Stomach (tissue), 9 donors: ENCODE results near the gene SEMA3D. TPM values are rescaled to one million over a fixed set of nuclear protein-coding genes. Genes with fewer than 3 reads are reported as not detected.

Experiments
- DNase-seq, 2 donors: peaks; one replicate each; pipeline versions ENCODE4 v3.0.0 to v3.0.0-alpha.2; 2013 to 2019
- H3K27ac ChIP-seq, 5 donors: fragments of 200-600 bp in 4 of 5; sonication (generic) in 4 of 5; one replicate each; pipeline ENCODE4 v1.5.1; 2013 to 2019; ENCODE audit warnings: mild to moderate bottlenecking in 1 of 5, moderate library complexity in 1 of 5
- H3K27me3 ChIP-seq, 3 donors: fragments of 200-600 bp; sonication (generic); one replicate each; pipeline ENCODE4 v1.5.1; 2017 to 2019; ENCODE audit warnings: mixed run types in 1 of 3
- H3K36me3 ChIP-seq, 4 donors: fragments of 200-600 bp; sonication (generic); 1 replicate in 3 of 4; 2 replicates in 1 of 4; pipeline ENCODE4 v1.5.1; 2016 to 2019
- H3K4me1 ChIP-seq, 4 donors: fragments of 200-600 bp; sonication (generic); one replicate each; pipeline ENCODE4 v1.5.1; 2016 to 2019
- H3K4me3 ChIP-seq, 4 donors: fragments of 200-600 bp; sonication (generic) in 3 of 4; one replicate each; pipeline ENCODE4 v1.5.1; 2016 to 2019; ENCODE audit warnings: mild to moderate bottlenecking in 1 of 4
- H3K9me3 ChIP-seq, 4 donors: fragments of 200-600 bp; sonication (generic); one replicate each; pipeline ENCODE4 v1.5.1; 2016 to 2019
- EP300 ChIP-seq: sonication (generic); formaldehyde crosslinking; IDR thresholded peaks from one replicate; pipeline ENCODE4 v1.6.1; 2017; ENCODE audit warnings: antibody characterized with exemption
- POLR2A ChIP-seq, 4 donors: fragments of 450-650 bp; IDR thresholded peaks; one replicate each; pipeline ENCODE4 v1.6.1; 2016; ENCODE audit warnings: antibody characterized with exemption in 4 of 4, control low read depth in 2 of 4, mild to moderate bottlenecking in 1 of 4, moderate library complexity in 1 of 4
- POLR2AphosphoS5 ChIP-seq, 3 donors: sonication (generic); formaldehyde crosslinking; IDR thresholded peaks; one replicate each; pipeline ENCODE4 v1.6.1; 2016; ENCODE audit warnings: antibody characterized with exemption in 3 of 3
- WGBS, 5 donors: extraction: QIAGEN DNeasy Blood & Tissue Kit in 3 of 5; methylation state at CpG; one replicate each; pipeline versions ENCODE4 v1.1.5 to v1.1.7; 2013 to 2018; 5-methylcytosine and 5-hydroxymethylcytosine counted together
- intact Hi-C: fragments of 100-400 bp; cut with DNase I; formaldehyde crosslinking; loops from one replicate; pipeline ENCODE4 v1.15.1; 2023; ENCODE audit warnings: low total_unique reads
- polyA plus RNA-seq, 3 donors: library from polyadenylated mRNA; stranded (reverse); fragments of 200-250 nt; gene quantifications; one replicate each; pipeline ENCODE4 v1.2.3, GENCODE V29; 2013
- total RNA-seq, 5 donors: library from RNA; depleted of rRNA; stranded (reverse); fragments of >200 nt; gene quantifications; one replicate each; pipeline versions ENCODE4 v1.1.0 to v1.2.3, GENCODE V29; 2014 to 2016
- TF ChIP-seq, protein P1 (sequence below), 7 experiments: fragments of 450-650 bp in 4 of 7; fragments of 200-600 bp in 3 of 7; sonication (generic) in 3 of 7; IDR thresholded peaks; one replicate each; pipeline ENCODE4 v1.5.1; 2016 to 2019; ENCODE audit warnings: antibody characterized with exemption in 7 of 7, control low read depth in 2 of 7, mild to moderate bottlenecking in 1 of 7
- donor health status: healthy with polysubstance abuse.
- donor health status: Bipolar disorder and iron deficiency.
- donor health status: healthy.

The SEMA3D gene
- total and polyA plus RNA-seq, 8 donors = 0.44 to 20.9 (median 2.6) TPM; not detected in 1

DNA sequence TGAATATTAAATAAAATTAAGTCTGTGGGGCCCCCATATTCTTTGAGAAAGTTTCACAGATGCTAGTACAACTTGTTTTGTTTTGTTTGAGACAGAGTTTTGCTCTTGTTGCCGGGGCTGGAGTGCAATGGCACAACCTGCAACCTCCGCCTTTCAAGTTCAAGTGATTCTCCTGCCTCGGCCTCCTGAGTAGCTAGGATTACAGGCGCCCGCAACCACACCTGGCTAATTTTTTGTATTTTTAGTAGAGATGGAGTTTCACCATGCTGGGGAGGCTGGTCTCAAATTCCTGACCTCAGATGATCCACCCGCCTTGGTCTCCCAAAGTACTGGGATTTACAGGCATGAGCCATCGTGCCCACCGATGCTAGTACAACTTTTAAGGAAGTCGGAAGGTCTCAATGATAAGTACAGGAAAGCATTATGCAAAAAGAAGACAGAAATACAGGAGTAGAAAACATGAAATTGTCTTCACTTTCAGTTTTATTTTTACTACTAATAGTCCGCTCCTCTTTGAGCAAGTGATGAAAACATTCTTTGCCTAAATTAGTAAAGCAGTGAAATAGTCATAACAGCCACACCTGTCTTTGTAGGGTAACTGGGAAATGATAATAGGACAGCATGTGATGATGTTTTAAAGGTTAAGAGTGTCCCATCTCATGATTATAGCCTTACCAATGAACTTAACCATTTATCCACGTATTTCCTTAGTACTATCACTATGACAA, 147.5 kb downstream of the SEMA3D start:
- intact Hi-C loops = no loop called here
- DNase-seq = no peak
- Histone ChIP-seq H3K9me3 (no peaks in the 10 kb centered on the region), H3K4me1 (peaks cover 0 to 5% (median 4%) of the 10 kb centered on the region in 4 donors), H3K36me3 (no peaks in the 10 kb centered on the region), H3K27me3 (no peaks in the 10 kb centered on the region), H3K4me3 (no peak overlapping the region), H3K27ac (no peak overlapping the region)
- WGBS, 5 donors = 84 to 87% (median 87%) methylated on average over 11 of the region's 11 CpGs
- TF ChIP-seq, protein P1, sequence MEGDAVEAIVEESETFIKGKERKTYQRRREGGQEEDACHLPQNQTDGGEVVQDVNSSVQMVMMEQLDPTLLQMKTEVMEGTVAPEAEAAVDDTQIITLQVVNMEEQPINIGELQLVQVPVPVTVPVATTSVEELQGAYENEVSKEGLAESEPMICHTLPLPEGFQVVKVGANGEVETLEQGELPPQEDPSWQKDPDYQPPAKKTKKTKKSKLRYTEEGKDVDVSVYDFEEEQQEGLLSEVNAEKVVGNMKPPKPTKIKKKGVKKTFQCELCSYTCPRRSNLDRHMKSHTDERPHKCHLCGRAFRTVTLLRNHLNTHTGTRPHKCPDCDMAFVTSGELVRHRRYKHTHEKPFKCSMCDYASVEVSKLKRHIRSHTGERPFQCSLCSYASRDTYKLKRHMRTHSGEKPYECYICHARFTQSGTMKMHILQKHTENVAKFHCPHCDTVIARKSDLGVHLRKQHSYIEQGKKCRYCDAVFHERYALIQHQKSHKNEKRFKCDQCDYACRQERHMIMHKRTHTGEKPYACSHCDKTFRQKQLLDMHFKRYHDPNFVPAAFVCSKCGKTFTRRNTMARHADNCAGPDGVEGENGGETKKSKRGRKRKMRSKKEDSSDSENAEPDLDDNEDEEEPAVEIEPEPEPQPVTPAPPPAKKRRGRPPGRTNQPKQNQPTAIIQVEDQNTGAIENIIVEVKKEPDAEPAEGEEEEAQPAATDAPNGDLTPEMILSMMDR (IDR thresholded peaks at IDR 0.05) = no peak
- TF ChIP-seq POLR2A (IDR thresholded peaks at IDR 0.05) (no peak), EP300 (no peak), POLR2AphosphoS5 (IDR thresholded peaks at IDR 0.05) (no peak)

DNA sequence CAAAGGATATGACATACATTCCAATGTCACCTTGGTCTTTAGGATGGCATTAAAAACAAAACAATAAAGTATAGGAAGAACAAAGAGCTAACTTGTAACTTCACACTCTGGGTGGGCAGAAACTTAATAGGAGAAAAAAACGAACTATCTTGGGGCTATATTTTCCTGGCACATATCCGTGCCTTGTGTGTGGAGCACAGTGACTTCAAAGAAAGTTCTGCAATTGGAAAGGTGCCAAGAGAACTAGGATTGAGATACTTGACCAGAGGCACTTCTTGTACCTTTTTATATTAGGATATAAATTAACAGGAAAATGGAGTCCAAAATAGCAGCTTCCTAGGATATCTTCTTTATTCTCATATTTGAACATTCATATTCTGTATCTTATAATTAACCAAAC, 148.4 kb downstream of the SEMA3D start:
- no peak for TF ChIP-seq POLR2A (IDR thresholded peaks at IDR 0.05)
- no peak for TF ChIP-seq POLR2AphosphoS5 (IDR thresholded peaks at IDR 0.05)
- TF ChIP-seq, protein P1 (IDR thresholded peaks at IDR 0.05) = no peak
- no peak for TF ChIP-seq EP300
- Histone ChIP-seq H3K36me3 (no peaks in the 10 kb centered on the region), H3K27ac (no peak overlapping the region), H3K9me3 (no peaks in the 10 kb centered on the region), H3K4me3 (no peak overlapping the region), H3K4me1 (peaks cover 0 to 5% (median 4%) of the 10 kb centered on the region in 4 donors), H3K27me3 (no peaks in the 10 kb centered on the region)
- WGBS, 5 donors = 20 to 41% (median 34%) methylated on average over 2 of the region's 2 CpGs
- intact Hi-C loops = no loop called here
- DNase-seq = no peak

DNA sequence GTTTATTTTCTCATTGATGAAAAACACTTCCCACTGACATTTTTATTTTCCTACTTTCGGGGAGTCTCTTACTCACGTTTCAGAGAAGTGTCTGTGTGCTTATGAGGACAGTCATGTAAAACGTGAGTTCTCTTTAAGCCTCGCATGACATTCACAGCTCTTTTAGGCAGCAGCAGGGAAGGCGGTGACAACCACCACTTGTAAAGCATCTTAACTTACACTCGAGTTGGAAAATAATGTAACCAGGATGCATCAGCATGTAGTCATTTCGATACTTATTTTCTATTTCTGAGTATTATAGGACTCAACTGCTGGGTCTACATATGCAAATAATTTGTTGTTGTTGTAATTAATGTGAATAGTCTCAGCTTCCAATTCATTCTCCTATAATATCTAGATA, 153.6 kb downstream of the SEMA3D start:
- WGBS, 5 donors = 76 to 84% (median 79%) methylated on average over 7 of the region's 7 CpGs
- TF ChIP-seq POLR2A (IDR thresholded peaks at IDR 0.05) = no peak
- TF ChIP-seq, protein P1 (IDR thresholded peaks at IDR 0.05) = no peak
- no peak for TF ChIP-seq EP300
- TF ChIP-seq POLR2AphosphoS5 (IDR thresholded peaks at IDR 0.05) = no peak
- intact Hi-C loops = no loop called here

DNA sequence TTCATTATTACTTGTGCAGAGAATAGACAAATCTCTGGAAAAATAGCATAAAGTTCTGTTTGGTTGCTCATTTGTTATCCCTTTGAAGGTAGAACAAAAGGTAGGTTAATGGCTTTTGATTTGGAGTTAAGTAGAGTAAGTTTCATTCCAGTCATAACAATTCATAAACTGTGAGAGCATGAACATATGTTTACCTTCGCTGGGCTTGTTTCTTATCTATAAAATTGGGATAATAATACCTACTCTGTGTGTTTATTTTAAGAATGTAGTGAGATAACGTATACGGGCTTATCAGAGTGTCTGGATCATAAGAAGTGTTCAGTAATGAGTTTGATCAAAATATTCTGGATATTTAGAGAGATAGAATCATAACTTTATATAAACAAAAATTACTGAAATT, 155.4 kb downstream of the SEMA3D start:
- no peak for TF ChIP-seq EP300
- TF ChIP-seq POLR2AphosphoS5 (IDR thresholded peaks at IDR 0.05) = no peak
- no peak for TF ChIP-seq POLR2A (IDR thresholded peaks at IDR 0.05)
- TF ChIP-seq, protein P1 (IDR thresholded peaks at IDR 0.05) = no peak
- H3K36me3 ChIP-seq = no peaks in the 10 kb centered on the region
- peaks cover 0 to 13% (median 4%) of the 10 kb centered on the region in 4 donors for H3K4me1 ChIP-seq
- DNase-seq = no peak
- no peak overlapping the region for H3K4me3 ChIP-seq
- no peaks in the 10 kb centered on the region for H3K9me3 ChIP-seq
- no peaks in the 10 kb centered on the region for H3K27me3 ChIP-seq
- WGBS, 5 donors = 27 to 53% (median 43%) methylated on average over 3 of the region's 3 CpGs
- H3K27ac ChIP-seq = no peak overlapping the region
- intact Hi-C loops = no loop called here

More for the DNA sequence above, 153.6 kb downstream of the SEMA3D start:
- H3K4me3 ChIP-seq = no peak overlapping the region
- no peaks in the 10 kb centered on the region for H3K27me3 ChIP-seq
- H3K9me3 ChIP-seq = no peaks in the 10 kb centered on the region
- no peak for DNase-seq
- H3K36me3 ChIP-seq = no peaks in the 10 kb centered on the region
- no peak overlapping the region for H3K27ac ChIP-seq
- peaks cover 0 to 13% (median 4%) of the 10 kb centered on the region in 4 donors for H3K4me1 ChIP-seq
